ENCODE results near the gene MRC1. TPM values are rescaled to one million over a fixed set of nuclear protein-coding genes. Genes with fewer than 3 reads are reported as not detected.

Gene MRC1
- total RNA-seq, 1 donor: under 0.01 TPM

Small RNA genes within 50 kb of the gene (small RNA-seq; reads per million reads assigned to genes)
- not detected for gene MIR511

Other genes starting within 250 kb of the MRC1 start
- gene HACD1, start 192.0 kb upstream of the MRC1 start, total RNA-seq: 43.2 and 102 TPM in 2 replicates
- gene STAM, start 165.2 kb upstream of the MRC1 start, total RNA-seq: 38.0 and 46.6 TPM in 2 replicates
- gene TMEM236, start 57.1 kb upstream of the MRC1 start, total RNA-seq: under 0.01 TPM in 2 replicates
- not detected in 2 replicates for gene SLC39A12, start 142.6 kb downstream of the MRC1 start, total RNA-seq

Data from fibroblast of villous mesenchyme (primary cell).